ENCODE measurements around the gene MIEF1.

GRCh38 chr22:39457198-39457555, 44.9 kb upstream of the MIEF1 start:
- TF ChIP-seq CTCF (conservative IDR thresholded peaks at IDR 0.05 in 1 of 2, IDR thresholded peaks at IDR 0.05 in 1 of 2; ENCODE audit: extremely low read depth in 1 of 2, insufficient read depth in 1 of 2, low read depth in 1 of 2, low read length in 2 of 2) (no peak), EZH2 (IDR thresholded peaks at IDR 0.05; ENCODE audit: borderline replicate concordance, low read length) (no peak)

Data from mammary epithelial cell (primary cell).